Measurements from ENCODE around the gene HES7. TPM values are rescaled to one million over a fixed set of nuclear protein-coding genes. Genes with fewer than 3 reads are reported as not detected.

HES7 gene
- total RNA-seq, 1 experiment from 2014 or later, result 0.28 TPM

DNA sequence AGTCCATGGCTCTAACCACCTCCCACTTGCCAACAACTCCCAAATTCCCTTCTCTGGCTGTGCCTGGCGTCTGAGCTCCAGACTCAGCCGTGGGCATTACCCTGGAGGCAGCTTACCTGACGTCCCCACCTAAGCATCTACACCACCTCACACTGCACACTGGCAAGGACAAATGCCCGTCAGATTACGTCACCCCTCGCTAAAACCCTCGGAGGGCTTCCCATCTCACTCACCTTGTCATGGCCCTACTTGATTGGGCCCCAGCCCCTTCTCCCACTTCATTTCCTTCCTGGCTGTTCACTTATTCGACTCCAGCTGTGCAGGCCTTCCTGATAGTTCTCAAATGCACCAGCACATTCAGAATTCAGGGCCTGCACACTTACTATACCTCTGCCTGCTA is 19.0 kb downstream of the HES7 start:
- H3K9me3 Mint-ChIP-seq (ENCODE audit: low read depth, unreplicated experiment), result no peaks in the 10 kb centered on the region
- H3K27ac Mint-ChIP-seq (ENCODE audit: unreplicated experiment), result no peak overlapping the region
- no peaks in the 10 kb centered on the region for H3K36me3 Mint-ChIP-seq (ENCODE audit: insufficient read depth, unreplicated experiment)
- no peak for DNase-seq
- H3K4me3 Mint-ChIP-seq (ENCODE audit: low read depth, unreplicated experiment), result no peak overlapping the region
- peaks cover 31% of the 10 kb centered on the region for H3K4me1 Mint-ChIP-seq (ENCODE audit: low read depth, unreplicated experiment)
- TF ChIP-seq, protein P1, sequence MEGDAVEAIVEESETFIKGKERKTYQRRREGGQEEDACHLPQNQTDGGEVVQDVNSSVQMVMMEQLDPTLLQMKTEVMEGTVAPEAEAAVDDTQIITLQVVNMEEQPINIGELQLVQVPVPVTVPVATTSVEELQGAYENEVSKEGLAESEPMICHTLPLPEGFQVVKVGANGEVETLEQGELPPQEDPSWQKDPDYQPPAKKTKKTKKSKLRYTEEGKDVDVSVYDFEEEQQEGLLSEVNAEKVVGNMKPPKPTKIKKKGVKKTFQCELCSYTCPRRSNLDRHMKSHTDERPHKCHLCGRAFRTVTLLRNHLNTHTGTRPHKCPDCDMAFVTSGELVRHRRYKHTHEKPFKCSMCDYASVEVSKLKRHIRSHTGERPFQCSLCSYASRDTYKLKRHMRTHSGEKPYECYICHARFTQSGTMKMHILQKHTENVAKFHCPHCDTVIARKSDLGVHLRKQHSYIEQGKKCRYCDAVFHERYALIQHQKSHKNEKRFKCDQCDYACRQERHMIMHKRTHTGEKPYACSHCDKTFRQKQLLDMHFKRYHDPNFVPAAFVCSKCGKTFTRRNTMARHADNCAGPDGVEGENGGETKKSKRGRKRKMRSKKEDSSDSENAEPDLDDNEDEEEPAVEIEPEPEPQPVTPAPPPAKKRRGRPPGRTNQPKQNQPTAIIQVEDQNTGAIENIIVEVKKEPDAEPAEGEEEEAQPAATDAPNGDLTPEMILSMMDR (IDR thresholded peaks at IDR 0.05; ENCODE audit: unreplicated experiment), result no peak
- H3K27me3 Mint-ChIP-seq (ENCODE audit: unreplicated experiment), result no peaks in the 10 kb centered on the region
- no TSS peak for BruUV-seq (replicated peaks)
- CTCF ChIA-PET, result no interaction called here
- intact Hi-C loops (cut with micrococcal nuclease; ENCODE audit: unreplicated experiment), result no loop called here

DNA sequence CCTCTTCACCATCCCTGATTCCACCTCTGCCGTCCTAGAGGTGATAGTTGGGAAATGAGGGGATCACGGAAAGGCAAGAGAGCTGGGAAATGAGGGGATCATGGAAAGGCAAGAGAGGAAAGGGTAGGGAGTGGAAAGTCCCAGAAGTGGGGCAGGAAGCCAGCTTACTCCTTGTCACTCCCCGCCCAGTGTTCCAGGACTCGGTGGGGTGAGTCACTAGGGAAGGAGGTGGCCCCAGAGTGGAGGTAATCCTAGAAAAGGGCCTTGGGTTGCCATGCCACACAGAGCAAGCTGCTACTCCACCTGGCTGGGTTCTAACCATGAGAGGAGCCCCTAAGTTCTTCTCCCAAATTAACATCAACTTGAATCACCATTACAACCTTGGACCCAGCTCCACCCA is 20.4 kb downstream of the HES7 start:
- no peak overlapping the region for H3K4me3 Mint-ChIP-seq (ENCODE audit: low read depth, unreplicated experiment)
- H3K27me3 Mint-ChIP-seq (ENCODE audit: unreplicated experiment), result no peaks in the 10 kb centered on the region
- H3K36me3 Mint-ChIP-seq (ENCODE audit: insufficient read depth, unreplicated experiment), result no peaks in the 10 kb centered on the region
- H3K27ac Mint-ChIP-seq (ENCODE audit: unreplicated experiment), result no peak overlapping the region
- CTCF ChIA-PET, result no interaction called here
- no peak for DNase-seq
- intact Hi-C loops (cut with micrococcal nuclease; ENCODE audit: unreplicated experiment), result no loop called here
- BruUV-seq (replicated peaks), result no TSS peak
- TF ChIP-seq, protein P1 (IDR thresholded peaks at IDR 0.05; ENCODE audit: unreplicated experiment), result no peak
- H3K9me3 Mint-ChIP-seq (ENCODE audit: low read depth, unreplicated experiment), result no peaks in the 10 kb centered on the region
- peaks cover 31% of the 10 kb centered on the region for H3K4me1 Mint-ChIP-seq (ENCODE audit: low read depth, unreplicated experiment)

DNA sequence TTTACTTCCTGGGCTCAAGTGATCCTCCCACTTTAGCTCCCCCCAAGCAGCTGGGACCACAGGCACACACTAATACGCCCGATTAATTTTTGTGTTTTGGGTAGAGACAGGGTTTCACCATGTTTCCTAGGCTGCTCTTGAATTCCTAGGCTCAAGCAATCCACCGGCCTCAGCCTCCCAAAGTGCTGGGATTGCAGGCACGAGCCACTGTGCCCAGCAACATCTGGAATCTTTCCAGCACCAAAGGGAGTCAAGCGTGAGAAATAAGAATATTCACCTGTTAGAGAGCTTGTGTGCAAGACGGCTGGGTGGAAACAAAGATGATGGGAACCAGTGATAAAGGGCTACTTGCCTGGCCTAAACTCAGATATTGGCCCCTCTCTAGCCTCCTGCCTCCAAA is 22.2 kb downstream of the HES7 start:
- DNase-seq, result no peak
- BruUV-seq (replicated peaks), result no TSS peak
- Mint-ChIP-seq H3K4me1 (ENCODE audit: low read depth, unreplicated experiment) (peaks cover 19% of the 10 kb centered on the region), H3K4me3 (ENCODE audit: low read depth, unreplicated experiment) (no peak overlapping the region), H3K27ac (ENCODE audit: unreplicated experiment) (no peak overlapping the region), H3K27me3 (ENCODE audit: unreplicated experiment) (peaks cover 13% of the 10 kb centered on the region), H3K36me3 (ENCODE audit: insufficient read depth, unreplicated experiment) (no peaks in the 10 kb centered on the region), H3K9me3 (ENCODE audit: low read depth, unreplicated experiment) (no peaks in the 10 kb centered on the region)
- CTCF ChIA-PET, result interaction anchor here (0.7 kb wide), 1 partner anchor 667 kb away, joined by 3 read pairs; no protein-coding TSS in a partner anchor
- TF ChIP-seq, protein P1 (IDR thresholded peaks at IDR 0.05; ENCODE audit: unreplicated experiment), result no peak
- intact Hi-C loops (cut with micrococcal nuclease; ENCODE audit: unreplicated experiment), result no loop called here

DNA sequence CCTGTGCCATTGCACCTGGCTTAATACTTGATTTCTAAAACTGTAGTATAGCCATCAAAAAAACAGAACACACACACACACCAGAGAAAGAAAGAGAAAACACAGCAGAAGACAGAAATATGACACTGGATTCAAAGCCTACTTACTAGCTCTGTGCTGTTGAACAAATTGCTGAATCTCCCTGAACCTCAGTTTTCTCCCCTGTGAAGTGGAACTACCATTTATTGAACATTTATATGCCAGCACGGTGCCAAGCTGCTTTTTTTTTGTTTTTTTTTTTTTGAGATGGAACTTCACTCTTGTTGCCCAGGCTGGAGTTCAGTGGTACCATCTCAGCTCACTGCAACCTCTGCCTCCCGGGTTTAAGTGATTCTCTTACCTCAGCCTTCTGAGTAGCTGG is 23.1 kb downstream of the HES7 start:
- TF ChIP-seq, protein P1 (IDR thresholded peaks at IDR 0.05; ENCODE audit: unreplicated experiment), result no peak
- Mint-ChIP-seq H3K9me3 (ENCODE audit: low read depth, unreplicated experiment) (no peaks in the 10 kb centered on the region), H3K27me3 (ENCODE audit: unreplicated experiment) (peaks cover 23% of the 10 kb centered on the region), H3K4me3 (ENCODE audit: low read depth, unreplicated experiment) (no peak overlapping the region), H3K27ac (ENCODE audit: unreplicated experiment) (no peak overlapping the region), H3K36me3 (ENCODE audit: insufficient read depth, unreplicated experiment) (peaks cover 5% of the 10 kb centered on the region), H3K4me1 (ENCODE audit: low read depth, unreplicated experiment) (peaks cover 9% of the 10 kb centered on the region)
- intact Hi-C loops (cut with micrococcal nuclease; ENCODE audit: unreplicated experiment), result no loop called here
- CTCF ChIA-PET, result interaction anchor here (1.2 kb wide), 1 partner anchor 10 kb away, joined by 3 read pairs; no protein-coding TSS in a partner anchor
- DNase-seq, result no peak
- no TSS peak for BruUV-seq (replicated peaks)

Measured in Calu3 (cell line).